ENCODE results near the gene C5.

C5 gene

DNA sequence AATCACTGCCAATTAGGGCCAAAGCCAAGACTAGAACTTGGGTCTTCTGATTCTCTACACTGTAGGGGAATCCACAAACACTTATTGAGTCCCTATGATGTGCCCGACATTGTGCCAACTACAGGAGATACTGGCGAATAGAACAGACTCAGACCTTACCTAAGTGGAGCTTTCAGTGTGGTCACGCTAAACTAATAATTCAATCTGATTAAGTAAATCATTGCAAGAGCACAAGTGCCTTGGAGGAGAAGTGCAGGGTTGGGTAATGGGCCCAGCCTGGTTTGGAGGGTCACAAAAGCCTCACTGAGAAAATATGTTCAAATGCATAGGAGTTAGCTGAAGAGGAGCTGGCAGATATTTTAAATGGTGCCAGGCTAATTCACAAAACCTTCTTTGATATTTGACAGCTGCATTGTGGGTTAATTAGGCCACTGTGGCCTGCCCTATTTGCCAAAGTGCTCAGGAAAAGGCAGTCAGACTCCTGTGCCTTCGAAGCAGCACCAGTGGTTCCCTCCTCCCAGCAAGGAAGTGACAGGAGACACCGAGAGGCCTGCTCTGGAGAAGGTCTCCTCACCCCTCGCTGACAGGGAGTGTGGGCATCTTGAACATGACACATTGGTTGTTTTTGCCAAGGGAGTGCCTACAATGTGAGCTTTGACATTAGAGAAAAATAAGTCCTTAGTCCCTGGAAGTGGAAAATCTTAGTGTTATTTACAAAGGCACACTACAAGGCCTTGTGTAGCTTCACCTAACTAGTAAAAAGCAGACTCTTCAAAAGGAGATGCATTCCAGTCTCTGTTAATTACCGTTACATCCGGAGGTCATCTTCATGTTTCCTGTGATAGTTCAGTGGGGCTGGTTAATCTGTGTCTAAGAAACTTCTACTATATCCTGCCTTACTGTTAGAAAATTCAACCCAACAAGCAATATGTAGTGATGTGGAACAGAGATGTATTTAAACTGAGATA, 99.4 kb downstream of the C5 start:
- no peak for TF ChIP-seq ZFX (IDR thresholded peaks at IDR 0.05)
- TF ChIP-seq, protein P1, sequence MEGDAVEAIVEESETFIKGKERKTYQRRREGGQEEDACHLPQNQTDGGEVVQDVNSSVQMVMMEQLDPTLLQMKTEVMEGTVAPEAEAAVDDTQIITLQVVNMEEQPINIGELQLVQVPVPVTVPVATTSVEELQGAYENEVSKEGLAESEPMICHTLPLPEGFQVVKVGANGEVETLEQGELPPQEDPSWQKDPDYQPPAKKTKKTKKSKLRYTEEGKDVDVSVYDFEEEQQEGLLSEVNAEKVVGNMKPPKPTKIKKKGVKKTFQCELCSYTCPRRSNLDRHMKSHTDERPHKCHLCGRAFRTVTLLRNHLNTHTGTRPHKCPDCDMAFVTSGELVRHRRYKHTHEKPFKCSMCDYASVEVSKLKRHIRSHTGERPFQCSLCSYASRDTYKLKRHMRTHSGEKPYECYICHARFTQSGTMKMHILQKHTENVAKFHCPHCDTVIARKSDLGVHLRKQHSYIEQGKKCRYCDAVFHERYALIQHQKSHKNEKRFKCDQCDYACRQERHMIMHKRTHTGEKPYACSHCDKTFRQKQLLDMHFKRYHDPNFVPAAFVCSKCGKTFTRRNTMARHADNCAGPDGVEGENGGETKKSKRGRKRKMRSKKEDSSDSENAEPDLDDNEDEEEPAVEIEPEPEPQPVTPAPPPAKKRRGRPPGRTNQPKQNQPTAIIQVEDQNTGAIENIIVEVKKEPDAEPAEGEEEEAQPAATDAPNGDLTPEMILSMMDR (conservative IDR thresholded peaks at IDR 0.05): no peak
- no peak overlapping the region for H3K27ac ChIP-seq

DNA sequence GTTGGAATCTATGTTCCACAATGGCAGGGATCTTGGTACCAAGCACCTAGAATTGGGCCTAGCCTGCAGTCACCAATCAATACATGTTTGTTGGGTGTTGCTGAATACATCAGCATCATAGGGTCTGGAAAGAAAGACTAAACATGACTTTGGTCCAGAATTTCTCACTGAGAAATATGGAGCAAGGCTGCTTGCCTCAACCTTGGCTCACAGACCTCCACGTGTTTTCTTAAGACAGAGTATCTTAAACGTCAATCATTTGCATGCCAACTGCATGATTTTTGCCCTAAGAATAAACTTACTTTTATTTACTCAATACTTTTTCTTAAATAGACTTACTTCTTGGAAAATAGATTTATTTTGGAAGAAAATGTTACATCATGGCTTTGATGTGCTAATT, 100.8 kb downstream of the C5 start:
- no peak for TF ChIP-seq ZFX (IDR thresholded peaks at IDR 0.05)
- TF ChIP-seq, protein P1 (conservative IDR thresholded peaks at IDR 0.05): no peak
- no peak overlapping the region for H3K27ac ChIP-seq

DNA sequence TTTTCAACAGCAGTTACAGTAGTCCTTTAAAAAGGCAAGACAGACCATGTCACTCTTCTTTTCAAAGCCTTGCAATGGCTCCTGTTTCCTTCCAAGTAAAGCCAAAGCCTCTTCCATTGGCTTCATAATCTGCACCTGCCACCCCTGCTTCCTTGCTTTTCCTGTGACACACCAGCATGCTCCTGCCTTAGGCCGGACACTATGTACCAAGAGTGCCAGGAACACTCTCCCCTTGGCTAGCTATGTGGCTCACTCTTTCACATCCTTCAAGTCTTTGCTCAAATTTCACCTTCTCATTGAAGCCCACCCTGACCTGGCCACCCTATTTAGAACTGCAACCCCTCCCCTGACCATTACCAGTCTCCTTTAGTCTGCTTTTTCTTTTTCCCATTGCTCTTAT, 101.3 kb downstream of the C5 start:
- H3K27ac ChIP-seq: no peak overlapping the region
- TF ChIP-seq, protein P1 (conservative IDR thresholded peaks at IDR 0.05): no peak
- TF ChIP-seq ZFX (IDR thresholded peaks at IDR 0.05): no peak

DNA sequence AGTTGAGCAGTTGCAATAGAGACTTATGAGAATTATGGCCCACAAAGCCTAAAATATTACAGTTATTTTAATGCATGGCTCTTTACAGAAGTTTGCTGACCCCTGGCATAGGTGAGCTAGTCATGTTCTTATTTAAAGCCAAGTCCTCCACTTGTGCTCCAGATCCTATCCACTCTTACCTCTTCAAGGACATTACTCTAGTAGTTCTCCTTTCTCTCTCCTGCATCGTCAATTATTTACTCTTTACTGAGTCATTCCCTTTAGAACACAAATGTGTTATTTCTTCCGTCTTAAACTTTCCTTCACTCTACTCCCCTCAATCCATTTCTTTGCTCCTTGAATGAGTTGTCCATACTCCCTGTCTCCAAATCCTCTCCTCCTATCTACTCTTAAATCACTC, 102.9 kb downstream of the C5 start:
- H3K27ac ChIP-seq: no peak overlapping the region
- no peak for TF ChIP-seq ZFX (IDR thresholded peaks at IDR 0.05)
- TF ChIP-seq, protein P1 (conservative IDR thresholded peaks at IDR 0.05): no peak

DNA sequence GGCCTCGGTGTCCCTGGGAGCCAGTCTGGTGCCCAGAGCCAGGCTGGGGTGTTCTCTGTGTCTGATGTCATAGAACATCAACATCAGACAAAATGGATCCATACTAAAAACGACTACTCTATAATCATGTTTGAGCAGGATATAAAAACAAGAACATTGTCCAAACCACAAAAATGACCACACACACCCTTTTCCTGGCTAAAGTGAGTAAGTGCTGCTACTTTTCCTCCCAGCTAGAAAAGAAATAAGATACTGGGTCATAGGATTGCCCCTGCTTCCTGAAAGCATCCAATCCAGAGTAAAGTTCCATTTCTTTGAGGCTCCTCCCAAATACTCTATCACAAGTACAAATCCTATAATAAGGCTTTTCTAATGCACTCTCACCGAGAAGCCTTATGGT, 103.8 kb downstream of the C5 start:
- H3K27ac ChIP-seq: no peak overlapping the region

DNA sequence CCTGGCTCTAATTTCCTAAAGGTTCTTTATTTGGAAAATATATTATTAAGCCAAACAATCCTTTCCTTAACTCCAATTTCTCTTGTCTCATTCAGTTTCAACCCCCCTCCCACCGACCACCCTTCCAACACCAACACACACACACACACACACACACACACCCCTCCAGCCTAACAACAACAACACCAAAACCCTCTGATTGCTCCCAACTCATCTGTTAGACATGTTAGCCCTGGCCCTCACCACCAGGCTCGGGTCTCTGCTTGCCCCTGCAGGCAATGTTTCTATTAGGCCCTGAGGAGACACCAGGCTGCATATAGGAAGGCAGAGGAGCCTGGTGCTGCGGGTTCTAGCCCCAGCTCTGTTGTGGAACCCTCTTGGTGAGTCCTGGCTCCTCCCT, 105.1 kb downstream of the C5 start:
- no peak overlapping the region; the same call in 1 of the 2 replicates for H3K27ac ChIP-seq
- TF ChIP-seq ZFX (IDR thresholded peaks at IDR 0.05): no peak

More for the DNA sequence above, 103.8 kb downstream of the C5 start:
- TF ChIP-seq, protein P1 (conservative IDR thresholded peaks at IDR 0.05): no peak
- no peak for TF ChIP-seq ZFX (IDR thresholded peaks at IDR 0.05)

DNA sequence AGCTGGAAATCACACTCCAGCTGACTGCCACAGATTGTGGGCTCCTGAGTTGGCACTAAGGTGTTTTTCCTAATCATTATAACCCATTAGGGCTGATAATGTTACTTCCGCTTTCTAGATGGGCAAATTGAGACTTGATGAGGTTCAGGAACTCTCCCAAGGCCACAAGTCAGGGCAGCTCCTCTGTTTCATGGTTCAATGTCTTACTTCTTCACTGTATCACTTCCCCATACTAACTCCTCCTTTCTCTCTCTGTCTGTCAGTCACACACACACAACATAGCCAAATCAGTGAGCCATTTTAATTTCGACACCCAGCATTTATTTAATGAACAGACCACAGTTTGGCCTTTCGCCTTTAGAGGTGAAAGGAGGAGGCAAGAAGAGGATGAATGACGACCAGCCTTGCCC, 105.6 kb downstream of the C5 start:
- no peak for TF ChIP-seq ZFX (IDR thresholded peaks at IDR 0.05)
- TF ChIP-seq, protein P1 (conservative IDR thresholded peaks at IDR 0.05): no peak
- no peak overlapping the region; the same call in 1 of the 2 replicates for H3K27ac ChIP-seq
